ENCODE measurements around the gene CERT1. TPM values are rescaled to one million over a fixed set of nuclear protein-coding genes. Genes with fewer than 3 reads are reported as not detected.

Gene CERT1
- total RNA-seq, 4 donors from 2014 or later, result 23.3 to 32.3 (median 30.6) TPM

GRCh38 chr5:75340714-75341478 lies 170.5 kb downstream of the CERT1 start:
- no peak for TF ChIP-seq POLR2A (IDR thresholded peaks at IDR 0.05)
- no peak for TF ChIP-seq CTCF (IDR thresholded peaks at IDR 0.05)
- WGBS, 2 donors, result 44 to 54% methylated on average over 3 of the region's 3 CpGs
- intact Hi-C loops (cut with DNase I; ENCODE audit: low total_unique reads), result no loop called here
- DNase-seq (ENCODE audit: low spot score in 2 of 2), result no peak
- H3K4me3 ChIP-seq (ENCODE audit: low read depth, poor library complexity, severe bottlenecking), result no peak overlapping the region

GRCh38 chr5:75338408-75338807 lies 173.0 kb downstream of the CERT1 start:
- no peak overlapping the region for H3K4me3 ChIP-seq (ENCODE audit: low read depth, poor library complexity, severe bottlenecking)
- 58 to 72% methylated on average over 2 of the region's 2 CpGs for WGBS, 2 donors
- TF ChIP-seq CTCF (IDR thresholded peaks at IDR 0.05), result no peak
- no peak for TF ChIP-seq POLR2A (IDR thresholded peaks at IDR 0.05)
- intact Hi-C loops (cut with DNase I; ENCODE audit: low total_unique reads), result loop anchor here (5.0 to 10.0 kb wide), 2 partner anchors 101 to 176 kb away; partner anchors contain the start of genes ANKRD31, CERT1 and POLK
- no peak for DNase-seq (ENCODE audit: low spot score in 2 of 2)

- DNase-seq (ENCODE audit: low spot score in 2 of 2), result peak; percentile 44 to 91
- 1% methylated on average over 40 to 47 of the region's 50 CpGs for WGBS, 2 donors
- intact Hi-C loops (cut with DNase I; ENCODE audit: low total_unique reads), result loop anchor here (5.0 to 10.0 kb wide), 2 partner anchors 100 to 177 kb away; partner anchors contain the start of genes ANKRD31, CERT1 and POLK
- H3K4me3 ChIP-seq (ENCODE audit: low read depth, poor library complexity, severe bottlenecking), result peak overlapping the region; percentile 93
- TF ChIP-seq POLR2A (IDR thresholded peaks at IDR 0.05), result no peak
- TF ChIP-seq CTCF (IDR thresholded peaks at IDR 0.05), result no peak
These were observed 173.9 kb downstream of the CERT1 start for GRCh38 chr5:75337366-75338021.

- 0% methylated on average over 51 to 56 of the region's 56 CpGs for WGBS, 2 donors
- intact Hi-C loops (cut with DNase I; ENCODE audit: low total_unique reads), result loop anchor here (5.0 to 10.0 kb wide), 2 partner anchors 99 to 178 kb away; partner anchors contain the start of genes ANKRD31, CERT1 and POLK
- peak within 1 kb of the TSS; percentile 93 for H3K4me3 ChIP-seq (ENCODE audit: low read depth, poor library complexity, severe bottlenecking)
- TF ChIP-seq POLR2A (IDR thresholded peaks at IDR 0.05) (no peak), CTCF (IDR thresholded peaks at IDR 0.05) (peak in 1 of 3 donors; percentile 7)
- DNase-seq (ENCODE audit: low spot score in 2 of 2), result peak; percentile 99 to 100
These were observed 174.7 kb downstream of the CERT1 start, which contains the start of gene HMGCR for GRCh38 chr5:75336615-75337336. Gene HMGCR (plus strand): TSS chr5:75337220. CDS start chr5:75342606, 5,386 bp downstream.

- TF ChIP-seq POLR2A (IDR thresholded peaks at IDR 0.05) (no peak), CTCF (IDR thresholded peaks at IDR 0.05) (peak in 1 of 3 donors; percentile 7)
- intact Hi-C loops (cut with DNase I; ENCODE audit: low total_unique reads), result loop anchor here (5.0 to 10.0 kb wide), 2 partner anchors 99 to 179 kb away; partner anchors contain the start of genes ANKRD31, CERT1 and POLK
- WGBS, 2 donors, result 11 to 12% methylated on average over 12 of the region's 12 CpGs
- peak overlapping the region; percentile 21 for H3K4me3 ChIP-seq (ENCODE audit: low read depth, poor library complexity, severe bottlenecking)
- no peak for DNase-seq (ENCODE audit: low spot score in 2 of 2)
These were observed 175.3 kb downstream of the CERT1 start for GRCh38 chr5:75335952-75336614.
